Inflammatory macrophage (primary cell): ENCODE data around the gene ZNF726.
"Not testable (repeated sequence)": the region's sequence is repeated elsewhere in the genome, so short reads cannot be mapped to it uniquely, and the experiment has no call there.

Experiments
- DNase-seq, 2 donors: peaks; one replicate each; pipeline ENCODE4 v3.0.0-alpha.2; 2020 to 2022

The ZNF726 gene

GRCh38 chr19:23946569-23946968, 31.9 kb downstream of the ZNF726 start:
- DNase-seq: no peak

- no peak for DNase-seq
These were observed 34.9 kb downstream of the ZNF726 start for GRCh38 chr19:23949611-23950010.

GRCh38 chr19:23956051-23956450, 41.4 kb downstream of the ZNF726 start:
- DNase-seq: no peak

GRCh38 chr19:23957660-23958281, 43.1 kb downstream of the ZNF726 start:
- DNase-seq: no peak

GRCh38 chr19:23963396-23963795, 48.7 kb downstream of the ZNF726 start:
- not testable (repeated sequence) for DNase-seq

GRCh38 chr19:23963881-23964280, 49.2 kb downstream of the ZNF726 start:
- DNase-seq: not testable (repeated sequence)

- not testable (repeated sequence) for DNase-seq
These were observed 49.6 kb downstream of the ZNF726 start for GRCh38 chr19:23964334-23964733.

- no peak for DNase-seq
These were observed 54.9 kb downstream of the ZNF726 start for GRCh38 chr19:23969630-23970029.

- DNase-seq: no peak
These were observed 56.9 kb downstream of the ZNF726 start for GRCh38 chr19:23971598-23971997.

- DNase-seq: no peak
These were observed 57.5 kb downstream of the ZNF726 start for GRCh38 chr19:23972161-23972560.

GRCh38 chr19:23974941-23975340, 60.3 kb downstream of the ZNF726 start:
- no peak for DNase-seq

GRCh38 chr19:23976631-23977030, 61.9 kb downstream of the ZNF726 start:
- DNase-seq: not testable (repeated sequence)

- not testable (repeated sequence) for DNase-seq
These were observed 62.6 kb downstream of the ZNF726 start for GRCh38 chr19:23977256-23977655.

GRCh38 chr19:23978068-23978467, 63.4 kb downstream of the ZNF726 start:
- DNase-seq: no peak

- no peak for DNase-seq
These were observed 66.1 kb downstream of the ZNF726 start for GRCh38 chr19:23980805-23981204.

- no peak for DNase-seq
These were observed 67.2 kb downstream of the ZNF726 start for GRCh38 chr19:23981863-23982262.

- DNase-seq: no peak
These were observed 68.7 kb downstream of the ZNF726 start for GRCh38 chr19:23983406-23983805.
